ENCODE results near the gene SLC1A5. TPM values are rescaled to one million over a fixed set of nuclear protein-coding genes. Genes with fewer than 3 reads are reported as not detected.
A peak's percentile ranks its signal among the peaks of the same experiment; 100 is the strongest.

Gene SLC1A5
- total and polyA plus RNA-seq, 8 donors: 67.2 to 172 (median 83.8) TPM

GRCh38 chr19:46739290-46739771 is 49.1 kb downstream of the SLC1A5 start:
- H3K27me3 ChIP-seq: no peaks in the 10 kb centered on the region
- peaks cover 0 to 54% of the 10 kb centered on the region in 2 donors for H3K36me3 ChIP-seq
- H3K4me3 ChIP-seq: no peak overlapping the region
- DNase-seq: peak in 3 of 4 donors; percentile 54 to 76 (median 64)
- no peak for ATAC-seq
- H3K4me1 ChIP-seq: peaks cover 0 to 79% of the 10 kb centered on the region in 2 donors
- H3K27ac ChIP-seq: no peak overlapping the region
- intact Hi-C loops (cut with DNase I): no loop called here
- no peak for TF ChIP-seq CTCF (IDR thresholded peaks at IDR 0.05)
- no peaks in the 10 kb centered on the region for H3K9me3 ChIP-seq

GRCh38 chr19:46737761-46738171 is 50.6 kb downstream of the SLC1A5 start:
- Histone ChIP-seq H3K36me3 (peaks cover 0 to 67% of the 10 kb centered on the region in 2 donors), H3K4me3 (no peak overlapping the region), H3K27me3 (no peaks in the 10 kb centered on the region), H3K9me3 (no peaks in the 10 kb centered on the region), H3K27ac (no peak overlapping the region), H3K4me1 (peaks cover 2 to 77% of the 10 kb centered on the region in 2 donors)
- ATAC-seq (no peak), DNase-seq (peak in 1 of 4 donors; percentile 50)
- intact Hi-C loops (cut with DNase I): no loop called here
- TF ChIP-seq CTCF (IDR thresholded peaks at IDR 0.05): no peak

GRCh38 chr19:46737298-46737654 is 51.1 kb downstream of the SLC1A5 start:
- no peak for ATAC-seq
- H3K9me3 ChIP-seq: no peaks in the 10 kb centered on the region
- TF ChIP-seq CTCF (IDR thresholded peaks at IDR 0.05): no peak
- H3K4me3 ChIP-seq: no peak overlapping the region
- no peak for DNase-seq
- intact Hi-C loops (cut with DNase I): no loop called here
- peak overlapping the region in 1 of 2 donors; percentile 0 for H3K27ac ChIP-seq
- no peaks in the 10 kb centered on the region for H3K27me3 ChIP-seq
- peaks cover 4 to 77% of the 10 kb centered on the region in 2 donors for H3K4me1 ChIP-seq
- peaks cover 0 to 70% of the 10 kb centered on the region in 2 donors for H3K36me3 ChIP-seq

- Histone ChIP-seq H3K9me3 (no peaks in the 10 kb centered on the region), H3K36me3 (peaks cover 0 to 66% of the 10 kb centered on the region in 2 donors), H3K4me1 (peaks cover 6 to 77% of the 10 kb centered on the region in 2 donors), H3K27ac (peak overlapping the region in 1 of 2 donors; percentile 0), H3K27me3 (no peaks in the 10 kb centered on the region), H3K4me3 (no peak overlapping the region)
- DNase-seq (peak in 2 of 4 donors; percentile 33 to 68), ATAC-seq (no peak)
- TF ChIP-seq CTCF (IDR thresholded peaks at IDR 0.05): no peak
- intact Hi-C loops (cut with DNase I): no loop called here
Measured at GRCh38 chr19:46736531-46737297, 51.7 kb downstream of the SLC1A5 start.

GRCh38 chr19:46733690-46734292 is 54.6 kb downstream of the SLC1A5 start:
- H3K27ac ChIP-seq: peak overlapping the region; percentile 49 to 94
- peaks cover 0 to 85% of the 10 kb centered on the region in 2 donors for H3K36me3 ChIP-seq
- H3K9me3 ChIP-seq: no peaks in the 10 kb centered on the region
- DNase-seq (peak in 1 of 4 donors; percentile 70), ATAC-seq (no peak)
- no peaks in the 10 kb centered on the region for H3K27me3 ChIP-seq
- intact Hi-C loops (cut with DNase I): no loop called here
- H3K4me3 ChIP-seq: no peak overlapping the region
- TF ChIP-seq CTCF (IDR thresholded peaks at IDR 0.05): no peak
- peaks cover 6 to 89% of the 10 kb centered on the region in 2 donors for H3K4me1 ChIP-seq

All from left lung (tissue), 10 donors.